OCI-LY7 (cell line): ENCODE measurements around the gene EPB41L4A. TPM values are rescaled to one million over a fixed set of nuclear protein-coding genes. Genes with fewer than 3 reads are reported as not detected.

Experiments
- BruUV-seq: library from RNA; stranded (reverse); fragments of 400-500 nt; replicated peaks from 2 replicates; lab custom pipeline; 2021; lab: Mats Ljungman, UMichigan
- CTCF ChIA-PET: fragments of 300-600 bp; sonication (Branson Sonifier 250); formaldehyde crosslinking; loops from one replicate; lab custom pipeline; 2022; ENCODE audit warnings: antibody characterized with exemption; ENCODE audit not compliant: unreplicated experiment; lab: Charles Lee
- POLR2A ChIA-PET: fragments of 300-600 bp; sonication (Branson Sonifier 250); formaldehyde crosslinking; loops from one replicate; lab custom pipeline; 2022; ENCODE audit warnings: antibody characterized with exemption; lab: Charles Lee
- DNase-seq: peaks from one replicate; pipeline ENCODE4 v3.0.0-alpha.2; 2015; ENCODE audit warnings: low spot score
- H2AFZ ChIP-seq: fragments of 200-600 bp; sonication (generic), shearing (Covaris generic); 2 replicates; pipeline ENCODE4 v1.6.1; 2014; ENCODE audit warnings: mild to moderate bottlenecking, antibody characterized with exemption, low read length, moderate library complexity
- H3K27ac ChIP-seq: fragments of 200-600 bp; sonication (generic); 2 replicates; pipeline ENCODE4 v1.5.1; 2014; ENCODE audit warnings: mixed run types, low read depth, mild to moderate bottlenecking, moderate library complexity, low read length, inconsistent platforms; ENCODE audit not compliant: poor library complexity, severe bottlenecking
- H3K36me3 ChIP-seq: fragments of 200-600 bp; sonication (generic); 2 replicates; pipeline ENCODE4 v1.6.1; 2014; ENCODE audit warnings: mild to moderate bottlenecking, antibody characterized with exemption, low read length, moderate library complexity, mixed read lengths; ENCODE audit not compliant: insufficient read depth
- H3K4me1 ChIP-seq: fragments of 200-600 bp; sonication (generic); 2 replicates; pipeline ENCODE4 v1.5.1; 2014; ENCODE audit warnings: mild to moderate bottlenecking, low read length; ENCODE audit not compliant: insufficient read depth, poor library complexity, severe bottlenecking
- H3K4me2 ChIP-seq: fragments of 200-600 bp; sonication (generic); 2 replicates; pipeline ENCODE4 v1.6.1; 2014; ENCODE audit warnings: mild to moderate bottlenecking, low read length
- H3K4me3 ChIP-seq: fragments of 200-600 bp; sonication (generic); 2 replicates; pipeline ENCODE4 v1.5.1; 2014; ENCODE audit warnings: mild to moderate bottlenecking, low read depth, low read length; ENCODE audit not compliant: poor library complexity, severe bottlenecking
- H3K79me2 ChIP-seq: fragments of 200-600 bp; sonication (generic); 2 replicates; pipeline ENCODE4 v1.6.1; 2016; ENCODE audit warnings: low read depth, mild to moderate bottlenecking, low read length, moderate library complexity, mixed read lengths; ENCODE audit not compliant: insufficient read depth
- H3K9me2 ChIP-seq: fragments of 200-600 bp; sonication (generic); 2 replicates; pipeline ENCODE4 v1.6.1; 2016; ENCODE audit warnings: mild to moderate bottlenecking, low read length, mixed read lengths; ENCODE audit not compliant: insufficient read depth
- H3K9me3 ChIP-seq: fragments of 200-600 bp; sonication (generic); 2 replicates; pipeline ENCODE4 v1.6.1; 2014; ENCODE audit warnings: mild to moderate bottlenecking, mixed run types, low read length, mixed read lengths
- H4K20me1 ChIP-seq: fragments of 200-600 bp; sonication (generic); 2 replicates; pipeline ENCODE4 v1.6.1; 2014; ENCODE audit warnings: mild to moderate bottlenecking, antibody characterized with exemption, low read length, moderate library complexity, mixed read lengths; ENCODE audit not compliant: insufficient read depth
- CTCF ChIP-seq: fragments of 200-600 bp; sonication (generic); conservative IDR thresholded peaks from 2 replicates; pipeline ENCODE4 v1.5.1; 2014; ENCODE audit warnings: mild to moderate bottlenecking, antibody characterized with exemption, low read length, moderate library complexity, mixed read lengths
- EZH2phosphoT487 ChIP-seq: fragments of 200-600 bp; sonication (generic); IDR thresholded peaks from 2 replicates; pipeline ENCODE4 v1.6.1; 2018; ENCODE audit warnings: low read depth, borderline replicate concordance, mild to moderate bottlenecking, mixed run types, antibody characterized with exemption, low read length, moderate library complexity, mixed read lengths
- intact Hi-C: fragments of 100-400 bp; cut with micrococcal nuclease; formaldehyde crosslinking; loops from one replicate; pipeline ENCODE4 v1.10.0; 2022; ENCODE audit not compliant: unreplicated experiment
- total RNA-seq, 2 experiments: library from RNA; depleted of rRNA in 1 of 2; stranded (reverse); fragments of >200 nt in 1 of 2; shearing (Covaris generic) in 1 of 2; gene quantifications; 2 replicates each; pipeline ENCODE4 v1.2.3, GENCODE V29; 2014 to 2022

EPB41L4A gene
- total RNA-seq, 2 experiments from 2014 or later, result 0.03 TPM; not detected in 1

GRCh38 chr5:112303685-112304084, 115.4 kb downstream of the EPB41L4A start:
- no TSS peak for BruUV-seq

GRCh38 chr5:112294126-112294525, 125.0 kb downstream of the EPB41L4A start:
- no peak for TF ChIP-seq CTCF
- no peak for TF ChIP-seq EZH2phosphoT487
- Histone ChIP-seq H3K4me1 (no peaks in the 10 kb centered on the region), H3K4me2 (no peak overlapping the region), H3K27ac (no peak overlapping the region), H4K20me1 (no peaks in the 10 kb centered on the region), H3K9me2 (no peaks in the 10 kb centered on the region), H3K36me3 (no peaks in the 10 kb centered on the region), H2AFZ (no peak overlapping the region), H3K4me3 (no peak overlapping the region), H3K79me2 (no peaks in the 10 kb centered on the region), H3K9me3 (no peaks in the 10 kb centered on the region)
- no TSS peak for BruUV-seq
- no peak for DNase-seq
- intact Hi-C loops, result no loop called here
- ChIA-PET CTCF (interaction anchor here (0.9 kb wide), 1 partner anchor 10 kb away, joined by 3 read pairs; no protein-coding TSS in a partner anchor), POLR2A (interaction anchor here (1.2 kb wide), 1 partner anchor 17 kb away, joined by 4 read pairs; no protein-coding TSS in a partner anchor)

More at GRCh38 chr5:112303685-112304084, 115.4 kb downstream of the EPB41L4A start:
- H3K4me1 ChIP-seq, result no peaks in the 10 kb centered on the region
- DNase-seq, result no peak
- no peak overlapping the region for H3K27ac ChIP-seq
- H3K4me3 ChIP-seq, result no peak overlapping the region
- ChIA-PET CTCF (interaction anchor here (1.2 kb wide), 1 partner anchor 9 kb away, joined by 3 read pairs; no protein-coding TSS in a partner anchor), POLR2A (interaction anchor here (0.9 kb wide), 1 partner anchor 189 kb away, joined by 4 read pairs; no protein-coding TSS in a partner anchor)
- H3K9me2 ChIP-seq, result no peaks in the 10 kb centered on the region
- H3K9me3 ChIP-seq, result no peaks in the 10 kb centered on the region
- no peak overlapping the region for H3K4me2 ChIP-seq
- TF ChIP-seq EZH2phosphoT487 (no peak), CTCF (no peak)
- no peaks in the 10 kb centered on the region for H3K36me3 ChIP-seq
- intact Hi-C loops, result no loop called here
- no peaks in the 10 kb centered on the region for H4K20me1 ChIP-seq
- no peaks in the 10 kb centered on the region for H3K79me2 ChIP-seq
- H2AFZ ChIP-seq, result no peak overlapping the region

GRCh38 chr5:112293587-112293986, 125.5 kb downstream of the EPB41L4A start:
- CTCF ChIA-PET, result no interaction called here
- no peak overlapping the region for H2AFZ ChIP-seq
- no peaks in the 10 kb centered on the region for H3K79me2 ChIP-seq
- H3K4me1 ChIP-seq, result no peaks in the 10 kb centered on the region
- no peak overlapping the region for H3K4me3 ChIP-seq
- H3K9me2 ChIP-seq, result no peaks in the 10 kb centered on the region
- no peaks in the 10 kb centered on the region for H3K9me3 ChIP-seq
- BruUV-seq, result no TSS peak
- POLR2A ChIA-PET, result no interaction called here
- H3K27ac ChIP-seq, result no peak overlapping the region
- H4K20me1 ChIP-seq, result no peaks in the 10 kb centered on the region
- intact Hi-C loops, result no loop called here
- no peak overlapping the region for H3K4me2 ChIP-seq
- no peaks in the 10 kb centered on the region for H3K36me3 ChIP-seq
- DNase-seq, result no peak
- TF ChIP-seq EZH2phosphoT487, result no peak
- no peak for TF ChIP-seq CTCF
